SK-N-SH (cell line): ENCODE measurements around the gene HK2. TPM values are rescaled to one million over a fixed set of nuclear protein-coding genes. Genes with fewer than 3 reads are reported as not detected.
A peak's percentile ranks its signal among the peaks of the same experiment; 100 is the strongest.

ENCODE experiments used
- CTCF ChIA-PET: fragments of 300-600, 350-600 bp; formaldehyde crosslinking; extraction: SDS; loops from one replicate; lab custom pipeline; 2021; lab: Yijun Ruan, JAX
- POLR2A ChIA-PET: fragments of 350-600 bp; sonication (Branson Sonifier 250); formaldehyde crosslinking; extraction: SDS; loops from one replicate; lab custom pipeline; 2020; ENCODE audit warnings: antibody characterized with exemption, inconsistent platforms; lab: Yijun Ruan, JAX
- DNase-seq: peaks from one replicate; pipeline ENCODE4 v3.0.0; 2012
- H2AFZ ChIP-seq: fragments of 200-600 bp; sonication (generic); 2 replicates; pipeline ENCODE4 v1.8.1; 2016; ENCODE audit warnings: antibody characterized with exemption, mild to moderate bottlenecking, low read depth
- H3F3A ChIP-seq: fragments of 200-600 bp; sonication (generic); replicated peaks from 2 replicates; pipeline ENCODE3; 2016; ENCODE audit warnings: antibody characterized with exemption, mild to moderate bottlenecking; ENCODE audit not compliant: insufficient read depth
- H3K27ac ChIP-seq, 2 experiments: fragments of 200-500 bp in 1 of 2; fragments of 200-600 bp in 1 of 2; sonication (Bioruptor generic) in 1 of 2; sonication (generic), shearing (Covaris generic) in 1 of 2; 2 replicates each; pipeline versions ENCODE4 v1.5.1 to v1.6.1; 2014 to 2016; ENCODE audit warnings: low read depth in 2 of 2, inconsistent platforms in 1 of 2, low read length in 1 of 2, mild to moderate bottlenecking in 1 of 2, mixed read lengths in 1 of 2
- H3K27me3 ChIP-seq: fragments of 200-600 bp; sonication (generic), shearing (Covaris generic); 2 replicates; pipeline ENCODE4 v1.6.1; 2016; ENCODE audit warnings: mixed run types; ENCODE audit not compliant: insufficient read depth
- H3K36me3 ChIP-seq, 2 experiments: fragments of 200-500 bp in 1 of 2; fragments of 200-600 bp in 1 of 2; sonication (Bioruptor generic) in 1 of 2; sonication (generic) in 1 of 2; replicated peaks in 1 of 2; 2 replicates each; pipeline versions ENCODE3 to v1.5.1; 2014 to 2016; ENCODE audit warnings: low read length in 1 of 2, mild to moderate bottlenecking in 1 of 2; ENCODE audit not compliant: insufficient read depth in 2 of 2, control insufficient read depth in 1 of 2
- H3K4me1 ChIP-seq, 2 experiments: fragments of 200-500 bp in 1 of 2; fragments of 200-600 bp in 1 of 2; sonication (Bioruptor generic) in 1 of 2; sonication (generic), shearing (Covaris generic) in 1 of 2; 2 replicates each; pipeline versions ENCODE4 v1.5.1 to v1.6.1; 2014 to 2016; ENCODE audit warnings: low read depth in 1 of 2, low read length in 1 of 2, mixed run types in 1 of 2; ENCODE audit not compliant: insufficient read depth in 2 of 2, control insufficient read depth in 1 of 2
- H3K4me2 ChIP-seq: fragments of 200-600 bp; sonication (generic), shearing (Covaris generic); 2 replicates; pipeline ENCODE4 v1.6.1; 2017; ENCODE audit warnings: mixed run types
- H3K4me3 ChIP-seq, 2 experiments: fragments of 200-500 bp in 1 of 2; fragments of 200-600 bp in 1 of 2; sonication (Bioruptor generic) in 1 of 2; sonication (generic), shearing (Covaris generic) in 1 of 2; 2 replicates each; pipeline versions ENCODE4 v1.5.1 to v1.8.1; 2014 to 2016; ENCODE audit warnings: low read depth in 2 of 2, inconsistent platforms in 1 of 2, low read length in 1 of 2, mild to moderate bottlenecking in 1 of 2, mixed read lengths in 1 of 2, moderate library complexity in 1 of 2
- H3K79me2 ChIP-seq: fragments of 200-600 bp; sonication (generic); 2 replicates; pipeline ENCODE4 v1.8.1; 2017; ENCODE audit warnings: mild to moderate bottlenecking; ENCODE audit not compliant: insufficient read depth
- H3K9ac ChIP-seq: fragments of 200-600 bp; sonication (generic); 2 replicates; pipeline ENCODE4 v1.6.1; 2017; ENCODE audit warnings: mixed run types
- H3K9me2 ChIP-seq: fragments of 200-600 bp; sonication (generic); 2 replicates; pipeline ENCODE4 v1.6.1; 2017; ENCODE audit warnings: mixed run types
- H3K9me3 ChIP-seq: fragments of 200-600 bp; sonication (generic); 2 replicates; pipeline ENCODE4 v1.6.1; 2017; ENCODE audit warnings: mixed run types, mild to moderate bottlenecking, moderate library complexity
- H4K20me1 ChIP-seq: fragments of 200-600 bp; sonication (generic); 2 replicates; pipeline ENCODE4 v1.6.1; 2017; ENCODE audit warnings: mild to moderate bottlenecking, mixed run types; ENCODE audit not compliant: insufficient read depth
- CHD2 ChIP-seq: fragments of 150-350 bp; IDR thresholded peaks from 2 replicates; pipeline ENCODE4 v1.6.1; 2018; ENCODE audit warnings: low read length; ENCODE audit not compliant: partially characterized antibody
- EP300 ChIP-seq, 2 experiments: IDR thresholded peaks; 2 replicates each; pipeline versions ENCODE4 v1.4.0 to v1.6.1; 2012; ENCODE audit warnings: borderline replicate concordance in 1 of 2, low read depth in 1 of 2, low read length in 1 of 2
- EZH2phosphoT487 ChIP-seq: fragments of 200-600 bp; sonication (generic); IDR thresholded peaks from 2 replicates; pipeline ENCODE4 v1.6.1; 2017; ENCODE audit warnings: low read depth, mixed run types, mild to moderate bottlenecking, antibody characterized with exemption, moderate library complexity, borderline replicate concordance
- FOXJ3 ChIP-seq: sonication (generic); formaldehyde crosslinking; IDR thresholded peaks from 2 replicates; pipeline ENCODE4 v1.5.1; 2020; ENCODE audit warnings: mild to moderate bottlenecking, missing genetic modification reagents
- GABPA ChIP-seq: IDR thresholded peaks from 2 replicates; pipeline ENCODE4 v1.4.0; 2012; ENCODE audit warnings: low read depth, mild to moderate bottlenecking
- GATA2 ChIP-seq: sonication (generic); formaldehyde crosslinking; IDR thresholded peaks from 2 replicates; pipeline ENCODE4 v1.5.0; 2020; ENCODE audit warnings: mild to moderate bottlenecking, missing genetic modification reagents
- MXI1 ChIP-seq: IDR thresholded peaks from 2 replicates; pipeline ENCODE4 v1.6.1; 2012; ENCODE audit warnings: mild to moderate bottlenecking, low read depth, low read length, improper control_type of control experiment
- NFIC ChIP-seq: IDR thresholded peaks from 2 replicates; pipeline ENCODE4 v1.4.0; 2012; ENCODE audit warnings: borderline replicate concordance
- RAD21 ChIP-seq: IDR thresholded peaks from 2 replicates; pipeline ENCODE4 v1.6.1; 2012; ENCODE audit warnings: mild to moderate bottlenecking, low read length
- SMC3 ChIP-seq: IDR thresholded peaks from 2 replicates; pipeline ENCODE4 v1.6.1; 2012; ENCODE audit warnings: low read depth, low read length, improper control_type of control experiment
- YY1 ChIP-seq: IDR thresholded peaks from 2 replicates; pipeline ENCODE4 v1.4.0; 2012; ENCODE audit warnings: low read depth, mild to moderate bottlenecking
- WGBS: methylation state at CpG from one replicate; pipeline ENCODE4 v1.1.6; 2017; ENCODE audit warnings: low lambda C conversion rate; 5-methylcytosine and 5-hydroxymethylcytosine counted together
- polyA plus RNA-seq, 3 experiments: library from polyadenylated mRNA; depleted of rRNA; stranded (reverse); fragments of >200 nt; gene quantifications; 2 replicates each; pipeline ENCODE4 v1.2.3, GENCODE V29; 2012
- TF ChIP-seq, protein P1 (sequence below): IDR thresholded peaks from 2 replicates; pipeline ENCODE4 v1.4.0; 2012; ENCODE audit warnings: low read depth, borderline replicate concordance
- TF ChIP-seq, protein P2 (sequence below): IDR thresholded peaks from 2 replicates; pipeline ENCODE4 v1.4.0; 2012; ENCODE audit warnings: low read depth
- TF ChIP-seq, protein P3 (sequence below): IDR thresholded peaks from 2 replicates; pipeline ENCODE4; 2012
- TF ChIP-seq, protein P4 (sequence below): fragments of 200-600 bp; sonication (generic); IDR thresholded peaks from 2 replicates; pipeline ENCODE4 v1.6.1; 2017; ENCODE audit warnings: antibody characterized with exemption, mild to moderate bottlenecking, moderate library complexity

HK2 gene
- polyA plus RNA-seq, 1 of the 3 experiments (the other 2 are of a cell fraction), result 13.5 TPM

DNA sequence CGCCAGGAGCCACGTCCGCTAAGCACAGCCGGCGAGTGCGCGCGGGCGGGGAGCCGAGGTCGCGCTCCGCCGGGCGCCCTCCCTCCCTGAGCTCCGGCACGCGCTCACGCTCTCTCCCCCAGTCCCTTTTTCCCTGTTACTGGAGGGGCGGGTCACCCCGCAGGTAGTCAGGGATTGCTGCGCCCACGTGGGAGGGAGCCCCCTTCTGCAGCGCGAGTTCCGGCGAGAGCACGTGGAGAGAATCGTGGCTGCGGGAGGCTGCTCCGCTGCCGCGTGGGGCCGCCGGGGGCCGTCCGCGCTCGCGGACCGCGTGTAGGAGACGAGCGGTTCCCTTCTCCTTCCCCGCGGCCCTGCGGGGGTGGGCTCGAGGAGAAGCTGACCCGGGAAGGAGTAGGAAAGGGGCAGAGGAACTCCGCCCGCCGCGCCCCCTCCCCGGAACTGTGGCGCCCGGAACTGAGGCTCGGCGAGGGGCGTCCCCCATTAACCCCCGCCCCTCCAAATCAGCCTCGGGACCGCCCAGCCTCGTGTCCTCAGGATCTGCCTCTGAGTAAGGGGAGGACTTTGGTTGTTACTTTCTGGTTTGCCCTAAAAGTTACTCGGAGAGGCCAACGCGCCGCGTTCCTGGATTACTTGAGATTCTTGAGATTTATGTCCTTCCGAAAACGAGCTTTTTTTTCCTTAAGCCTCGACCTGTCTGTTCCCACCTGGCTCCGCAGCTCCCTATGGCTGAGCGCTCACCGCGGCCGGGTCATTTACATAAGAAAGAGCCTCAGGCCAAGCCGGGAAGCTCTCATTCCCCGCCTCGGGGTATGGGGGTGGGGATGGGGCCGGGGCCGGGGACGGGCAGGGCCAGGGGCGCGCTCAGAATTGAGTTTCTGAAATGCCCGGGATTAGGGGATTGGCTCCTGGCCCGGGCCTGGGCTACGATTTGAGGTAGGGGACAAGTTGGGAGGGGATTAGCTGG is 1.1 kb downstream of the HK2 start:
- H3K36me3 ChIP-seq, result no peaks in the 10 kb centered on the region
- H3K9me3 ChIP-seq, result no peaks in the 10 kb centered on the region
- H3K9ac ChIP-seq, result peak overlapping the region; percentile 67
- WGBS, result 2% methylated on average over 50 of the region's 87 CpGs
- no peaks in the 10 kb centered on the region for H3K27me3 ChIP-seq
- H4K20me1 ChIP-seq, result no peaks in the 10 kb centered on the region
- peak overlapping the region; percentile 11 to 77; a peak in 3 of 4 replicates for H3K27ac ChIP-seq
- POLR2A ChIA-PET, result interaction anchor here (0.5 to 3.9 kb wide), 5 partner anchors 19 to 120 kb away, joined by 3 to 15 read pairs (median 8); no protein-coding TSS in a partner anchor
- CTCF ChIA-PET, result interaction anchor here (0.6 to 6.9 kb wide), 21 partner anchors 13 to 144 kb away, joined by 3 to 66 read pairs (median 4); no protein-coding TSS in a partner anchor
- H3K4me2 ChIP-seq, result peak overlapping the region; percentile 95
- peaks cover 0 to 25% of the 10 kb centered on the region in 2 experiments; a peak in 1 of 4 replicates for H3K4me1 ChIP-seq
- H3K79me2 ChIP-seq, result peaks cover 6% of the 10 kb centered on the region; the same call in 1 of the 2 replicates
- peak overlapping the region; percentile 95 for H2AFZ ChIP-seq
- peak overlapping the region; percentile 83 to 85 for H3K4me3 ChIP-seq
- no peaks in the 10 kb centered on the region for H3K9me2 ChIP-seq
- peak; percentile 87 for DNase-seq
- H3F3A ChIP-seq, result peaks cover 11% of the 10 kb centered on the region
- no peak for TF ChIP-seq GATA2 (CRISPR knock-in tag)
- TF ChIP-seq CHD2, result peak; percentile 7
- TF ChIP-seq EP300 (IDR thresholded peaks at IDR 0.05; ENCODE audit: borderline replicate concordance in 1 of 2, low read depth in 1 of 2, low read length in 1 of 2), result no peak
- TF ChIP-seq MXI1, result peak; percentile 98
- TF ChIP-seq EZH2phosphoT487, result no peak
- TF ChIP-seq GABPA, result peak; percentile 69
- TF ChIP-seq, protein P1, sequence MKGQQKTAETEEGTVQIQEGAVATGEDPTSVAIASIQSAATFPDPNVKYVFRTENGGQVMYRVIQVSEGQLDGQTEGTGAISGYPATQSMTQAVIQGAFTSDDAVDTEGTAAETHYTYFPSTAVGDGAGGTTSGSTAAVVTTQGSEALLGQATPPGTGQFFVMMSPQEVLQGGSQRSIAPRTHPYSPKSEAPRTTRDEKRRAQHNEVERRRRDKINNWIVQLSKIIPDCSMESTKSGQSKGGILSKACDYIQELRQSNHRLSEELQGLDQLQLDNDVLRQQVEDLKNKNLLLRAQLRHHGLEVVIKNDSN, result 0 out of 2 replicates have a peak, but pooled peaks have one; percentile 57
- TF ChIP-seq, protein P2, sequence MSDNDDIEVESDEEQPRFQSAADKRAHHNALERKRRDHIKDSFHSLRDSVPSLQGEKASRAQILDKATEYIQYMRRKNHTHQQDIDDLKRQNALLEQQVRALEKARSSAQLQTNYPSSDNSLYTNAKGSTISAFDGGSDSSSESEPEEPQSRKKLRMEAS, result peak; percentile 97
- TF ChIP-seq, all 33 proteins: peak for 5

DNA sequence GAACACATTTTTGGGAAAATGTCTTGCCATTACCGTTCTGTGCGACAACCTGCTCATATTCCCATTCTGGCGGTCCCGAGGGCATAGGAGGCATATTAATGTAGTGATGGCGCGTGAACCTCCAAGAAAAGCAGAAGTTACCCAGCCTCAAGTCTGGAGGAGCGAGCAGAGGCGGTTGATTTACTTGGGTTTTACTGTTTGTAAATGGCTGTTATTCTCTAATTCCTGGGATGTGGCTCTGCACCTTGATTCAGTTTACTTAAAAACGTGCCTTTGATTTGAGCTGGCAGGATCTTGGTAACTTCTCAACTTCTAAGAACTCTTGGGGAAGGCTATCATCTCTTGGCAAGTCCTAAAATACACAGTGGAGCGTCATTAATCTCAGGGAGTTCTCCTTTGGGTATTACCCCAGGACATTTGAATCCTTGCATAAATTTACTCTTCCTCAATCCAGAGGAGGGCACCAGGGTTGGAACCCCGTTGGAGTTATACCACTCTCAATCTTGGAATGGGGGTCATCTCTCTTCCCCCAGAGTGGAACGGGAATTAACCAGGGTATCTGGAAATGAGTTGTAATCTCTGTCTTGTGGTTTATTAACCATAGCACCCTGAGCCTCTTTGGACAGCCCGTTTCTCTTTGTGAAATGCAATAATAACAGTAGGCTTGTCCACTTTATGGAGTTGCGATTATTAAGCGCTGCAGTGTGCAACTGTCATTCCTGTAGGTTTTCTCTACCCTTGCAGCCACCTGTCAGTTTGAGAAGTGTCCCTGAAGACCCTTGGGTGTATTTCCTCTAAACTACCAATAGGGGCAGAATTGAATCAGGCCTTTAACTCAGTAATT is 2.1 kb downstream of the HK2 start:
- no peaks in the 10 kb centered on the region for H3K9me2 ChIP-seq
- WGBS, result 46% methylated on average over 15 of the region's 15 CpGs
- H2AFZ ChIP-seq, result no peak overlapping the region
- peak; percentile 29; the same call in 1 of the 2 replicates for TF ChIP-seq SMC3
- TF ChIP-seq, protein P3, sequence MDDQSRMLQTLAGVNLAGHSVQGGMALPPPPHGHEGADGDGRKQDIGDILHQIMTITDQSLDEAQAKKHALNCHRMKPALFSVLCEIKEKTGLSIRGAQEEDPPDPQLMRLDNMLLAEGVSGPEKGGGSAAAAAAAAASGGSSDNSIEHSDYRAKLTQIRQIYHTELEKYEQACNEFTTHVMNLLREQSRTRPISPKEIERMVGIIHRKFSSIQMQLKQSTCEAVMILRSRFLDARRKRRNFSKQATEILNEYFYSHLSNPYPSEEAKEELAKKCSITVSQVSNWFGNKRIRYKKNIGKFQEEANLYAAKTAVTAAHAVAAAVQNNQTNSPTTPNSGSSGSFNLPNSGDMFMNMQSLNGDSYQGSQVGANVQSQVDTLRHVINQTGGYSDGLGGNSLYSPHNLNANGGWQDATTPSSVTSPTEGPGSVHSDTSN, result 0 out of 2 replicates have a peak, but pooled peaks have one; percentile 20
- no peak for TF ChIP-seq YY1
- no peak for TF ChIP-seq FOXJ3
- peak; percentile 69 for TF ChIP-seq RAD21
- TF ChIP-seq MXI1, result peak; percentile 80; the same call in 1 of the 2 replicates
- TF ChIP-seq NFIC, result no peak
- TF ChIP-seq, protein P4, sequence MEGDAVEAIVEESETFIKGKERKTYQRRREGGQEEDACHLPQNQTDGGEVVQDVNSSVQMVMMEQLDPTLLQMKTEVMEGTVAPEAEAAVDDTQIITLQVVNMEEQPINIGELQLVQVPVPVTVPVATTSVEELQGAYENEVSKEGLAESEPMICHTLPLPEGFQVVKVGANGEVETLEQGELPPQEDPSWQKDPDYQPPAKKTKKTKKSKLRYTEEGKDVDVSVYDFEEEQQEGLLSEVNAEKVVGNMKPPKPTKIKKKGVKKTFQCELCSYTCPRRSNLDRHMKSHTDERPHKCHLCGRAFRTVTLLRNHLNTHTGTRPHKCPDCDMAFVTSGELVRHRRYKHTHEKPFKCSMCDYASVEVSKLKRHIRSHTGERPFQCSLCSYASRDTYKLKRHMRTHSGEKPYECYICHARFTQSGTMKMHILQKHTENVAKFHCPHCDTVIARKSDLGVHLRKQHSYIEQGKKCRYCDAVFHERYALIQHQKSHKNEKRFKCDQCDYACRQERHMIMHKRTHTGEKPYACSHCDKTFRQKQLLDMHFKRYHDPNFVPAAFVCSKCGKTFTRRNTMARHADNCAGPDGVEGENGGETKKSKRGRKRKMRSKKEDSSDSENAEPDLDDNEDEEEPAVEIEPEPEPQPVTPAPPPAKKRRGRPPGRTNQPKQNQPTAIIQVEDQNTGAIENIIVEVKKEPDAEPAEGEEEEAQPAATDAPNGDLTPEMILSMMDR, result peak; percentile 73
- peaks cover 11% of the 10 kb centered on the region for H3F3A ChIP-seq
- H3K27ac ChIP-seq, result peak overlapping the region in 1 of 2 experiments; percentile 24; a peak in 1 of 4 replicates
- peaks cover 0 to 25% of the 10 kb centered on the region in 2 experiments; a peak in 1 of 4 replicates for H3K4me1 ChIP-seq
- H3K79me2 ChIP-seq, result peaks cover 14% of the 10 kb centered on the region; the same call in 1 of the 2 replicates
- H3K36me3 ChIP-seq, result no peaks in the 10 kb centered on the region
- peak; percentile 75 for DNase-seq
- no peaks in the 10 kb centered on the region for H3K9me3 ChIP-seq
- POLR2A ChIA-PET, result interaction anchor here (1.1 to 3.9 kb wide), 3 partner anchors 19 to 58 kb away, joined by 3 to 15 read pairs (median 13); no protein-coding TSS in a partner anchor
- H3K9ac ChIP-seq, result peak overlapping the region; percentile 67; the same call in 1 of the 2 replicates
- H3K4me2 ChIP-seq, result peak overlapping the region; percentile 95
- H4K20me1 ChIP-seq, result no peaks in the 10 kb centered on the region
- CTCF ChIA-PET, result interaction anchor here (0.6 to 6.9 kb wide), 38 partner anchors 9 to 1643 kb away, joined by 3 to 66 read pairs (median 4); partner anchors contain the start of gene TACR1
- no peaks in the 10 kb centered on the region for H3K27me3 ChIP-seq
- H3K4me3 ChIP-seq, result peak overlapping the region; percentile 83 to 85
